GM19043 (cell line): ENCODE results near the gene PLIN5.

Experiments
- ATAC-seq: cut with Tn5 transposase; IDR thresholded peaks from one replicate; pipeline ENCODE4 v1.9.1; 2021; ENCODE audit warnings: low read depth; ENCODE audit not compliant: unreplicated experiment

Gene PLIN5

GRCh38 chr19:4493104-4493928 lies 41.7 kb downstream of the PLIN5 start:
- no peak for ATAC-seq

DNA sequence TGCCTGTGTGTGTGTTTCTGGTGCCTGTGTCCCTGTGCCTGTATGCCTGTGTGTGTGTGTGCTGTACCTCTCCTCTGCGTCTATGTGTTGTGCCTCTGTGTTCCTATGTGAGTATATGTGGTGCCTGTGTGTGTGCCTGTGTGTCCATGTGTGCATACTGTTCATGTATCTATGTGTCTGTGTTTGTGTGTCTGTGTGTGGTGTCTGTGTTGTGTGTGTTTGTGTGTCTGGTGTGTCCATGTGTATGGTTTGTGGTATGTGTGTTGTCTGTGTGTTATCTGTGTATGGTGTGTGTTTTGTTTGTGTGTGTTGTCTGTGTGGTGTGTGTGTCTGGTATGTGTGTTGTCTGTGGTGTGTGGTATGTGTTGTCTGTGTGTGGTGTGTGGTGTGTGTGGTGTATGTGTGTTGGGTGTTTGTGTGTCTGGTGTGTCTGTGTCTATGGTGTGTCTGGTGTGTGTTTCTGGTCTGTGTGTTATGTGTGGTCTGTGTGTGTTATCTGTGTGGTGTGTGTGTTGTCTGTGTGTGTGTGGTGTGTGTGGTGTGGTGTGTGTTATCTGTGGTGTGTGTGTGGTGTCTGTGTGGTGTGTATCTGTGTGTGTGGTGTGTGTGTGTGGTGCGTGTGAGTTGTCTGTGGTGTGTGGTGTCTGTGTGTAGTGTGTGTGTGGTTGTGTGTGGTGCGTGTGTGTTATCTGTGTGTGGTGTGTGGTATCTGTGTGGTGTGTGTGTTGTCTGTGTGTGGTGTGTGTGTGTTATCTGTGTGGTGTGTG lies 42.5 kb downstream of the PLIN5 start:
- no peak for ATAC-seq

- no peak for ATAC-seq
These were observed 43.6 kb downstream of the PLIN5 start for GRCh38 chr19:4491446-4491845.

DNA sequence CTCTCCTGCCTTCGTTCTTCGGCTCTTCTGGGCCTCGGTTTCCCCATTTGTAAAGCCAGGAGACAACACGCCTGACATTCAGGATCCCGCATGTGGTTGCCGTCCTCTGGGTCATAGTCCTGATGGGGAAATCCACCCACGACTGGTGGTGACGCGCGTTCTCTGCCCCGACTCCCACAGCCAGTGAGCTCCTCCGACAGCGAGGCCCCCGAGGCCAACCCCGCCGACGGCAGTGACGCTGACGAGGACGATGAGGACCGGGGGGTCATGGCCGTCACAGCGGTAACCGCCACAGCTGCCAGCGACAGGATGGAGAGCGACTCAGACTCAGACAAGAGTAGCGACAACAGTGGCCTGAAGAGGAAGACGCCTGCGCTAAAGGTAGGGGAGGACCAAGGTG lies 46.5 kb downstream of the PLIN5 start:
- ATAC-seq = no peak

GRCh38 chr19:4487572-4487971 lies 47.5 kb downstream of the PLIN5 start:
- no peak for ATAC-seq

DNA sequence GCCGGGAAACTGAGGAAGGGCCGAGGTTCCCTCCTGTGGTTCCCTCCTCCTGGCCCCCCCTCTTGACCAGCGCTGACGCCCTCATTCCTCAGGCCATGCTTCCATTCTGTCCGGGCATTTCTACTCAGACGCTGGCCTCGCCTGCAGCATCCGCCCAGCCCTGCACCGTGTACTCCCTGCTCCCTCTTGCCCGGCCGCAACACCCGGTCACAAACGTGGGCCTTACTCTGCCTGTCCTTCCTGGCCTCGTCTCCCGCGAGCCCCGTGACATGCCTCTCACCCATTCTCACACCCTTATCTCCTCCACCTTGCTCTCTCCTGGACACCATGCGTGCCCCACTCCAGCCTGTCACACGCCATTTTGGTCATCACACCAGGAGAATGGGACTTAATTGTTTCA lies 51.6 kb downstream of the PLIN5 start:
- ATAC-seq = no peak

- ATAC-seq = no peak
These were observed 52.2 kb downstream of the PLIN5 start for GRCh38 chr19:4482721-4483364.

DNA sequence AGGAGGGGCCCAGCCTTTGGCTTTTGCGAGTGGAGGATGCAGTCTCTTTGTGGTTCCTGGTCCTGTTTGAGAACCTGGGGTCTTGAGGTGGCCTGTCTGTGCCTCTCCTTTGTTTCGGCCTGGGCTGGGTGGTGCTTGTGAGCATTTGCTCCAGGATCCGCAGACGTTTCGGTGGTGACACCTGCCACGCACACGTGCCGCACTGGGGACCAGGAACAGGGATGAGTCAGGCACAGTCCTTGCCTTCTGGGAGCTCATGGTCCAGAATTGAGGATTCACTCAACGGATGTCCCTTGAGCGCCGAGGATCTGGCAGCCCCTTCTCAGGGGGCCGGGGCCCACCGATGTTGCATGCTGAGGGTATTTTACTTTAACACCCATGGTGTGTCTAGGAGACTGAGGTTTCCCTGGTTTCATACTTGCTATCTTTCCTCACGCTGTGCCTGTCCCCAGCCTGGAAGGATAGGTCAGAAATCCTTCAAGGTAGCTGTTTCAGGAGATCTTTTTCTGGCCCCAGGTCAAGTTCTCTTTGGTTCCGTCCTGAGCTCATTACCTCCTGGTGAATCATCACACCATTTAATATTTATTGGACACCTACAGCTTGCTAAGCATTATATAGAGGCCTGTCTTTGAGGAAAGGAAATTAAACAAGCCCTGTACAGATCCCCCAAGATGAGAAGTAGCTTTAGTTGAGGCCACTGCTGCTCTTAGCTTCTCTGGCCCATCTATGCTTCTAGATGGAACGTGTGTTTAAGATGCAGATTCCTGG lies 57.8 kb downstream of the PLIN5 start:
- no peak for ATAC-seq

DNA sequence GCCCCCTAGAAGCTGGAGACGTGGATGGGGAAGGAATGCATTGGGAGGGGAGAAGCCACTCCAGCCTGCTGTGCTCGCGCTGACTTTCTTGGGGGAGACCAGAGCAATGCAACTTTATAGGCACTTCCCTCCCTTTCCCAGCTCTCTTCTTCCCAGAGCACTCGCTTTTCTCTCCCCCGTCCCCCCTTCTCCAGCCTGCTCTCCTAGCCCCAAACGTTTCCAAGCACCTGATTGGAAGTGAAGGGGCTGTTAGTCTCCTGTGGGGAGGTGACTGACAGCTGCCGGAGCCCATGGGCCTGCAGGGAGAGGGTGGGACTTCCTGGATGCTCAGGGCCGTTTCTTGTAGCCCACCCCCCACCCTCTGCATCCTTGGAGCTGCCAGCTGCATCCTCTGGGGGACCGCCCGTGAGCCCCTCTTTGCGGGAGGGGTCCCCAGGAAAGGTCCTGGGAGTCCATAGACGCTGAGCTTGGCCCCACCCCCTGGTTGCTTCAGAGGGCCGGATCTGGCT lies 60.5 kb downstream of the PLIN5 start:
- no peak for ATAC-seq

GRCh38 chr19:4473763-4474513 lies 61.1 kb downstream of the PLIN5 start:
- ATAC-seq = no peak

- ATAC-seq = no peak
These were observed 61.8 kb downstream of the PLIN5 start for GRCh38 chr19:4473011-4473762.
